ENCODE results near the gene SLC6A11.

The SLC6A11 gene

GRCh38 chr3:10792208-10792607 is 23.8 kb upstream of the SLC6A11 start:
- no peak for DNase-seq

GRCh38 chr3:10798600-10799367 is 17.2 kb upstream of the SLC6A11 start:
- no peak for DNase-seq

GRCh38 chr3:10804183-10804648 is 11.8 kb upstream of the SLC6A11 start:
- DNase-seq = no peak

- DNase-seq = no peak
Observed at GRCh38 chr3:10806006-10806405, 10.0 kb upstream of the SLC6A11 start.

GRCh38 chr3:10808130-10808735 is 7.8 kb upstream of the SLC6A11 start:
- no peak for DNase-seq

- no peak for DNase-seq
Observed at GRCh38 chr3:10808974-10809373, 7.1 kb upstream of the SLC6A11 start.

- no peak for DNase-seq
Observed at GRCh38 chr3:10810376-10810775, 5.7 kb upstream of the SLC6A11 start.

- no peak for DNase-seq
Observed at GRCh38 chr3:10813425-10813824, 2.6 kb upstream of the SLC6A11 start.

- DNase-seq = no peak
Observed at GRCh38 chr3:10814623-10815022, 1.4 kb upstream of the SLC6A11 start.

GRCh38 chr3:10815487-10815886 is 541 bp upstream of the SLC6A11 start:
- DNase-seq = no peak

GRCh38 chr3:10816863-10817253 is 830 bp downstream of the SLC6A11 start:
- DNase-seq = no peak

GRCh38 chr3:10817506-10817905 is 1.5 kb downstream of the SLC6A11 start:
- no peak for DNase-seq

- DNase-seq = no peak
Observed at GRCh38 chr3:10822055-10822454, 6.0 kb downstream of the SLC6A11 start.

GRCh38 chr3:10822708-10823515 is 6.9 kb downstream of the SLC6A11 start:
- no peak for DNase-seq

- no peak for DNase-seq
Observed at GRCh38 chr3:10823516-10823818, 7.4 kb downstream of the SLC6A11 start.

- DNase-seq = no peak
Observed at GRCh38 chr3:10824468-10824867, 8.4 kb downstream of the SLC6A11 start.

GRCh38 chr3:10833855-10834414 is 17.9 kb downstream of the SLC6A11 start:
- DNase-seq = no peak

GRCh38 chr3:10834951-10835350 is 18.9 kb downstream of the SLC6A11 start:
- DNase-seq = no peak

GRCh38 chr3:10835406-10835805 is 19.4 kb downstream of the SLC6A11 start:
- DNase-seq = no peak

GRCh38 chr3:10836676-10837075 is 20.6 kb downstream of the SLC6A11 start:
- no peak for DNase-seq

GRCh38 chr3:10837849-10838248 is 21.8 kb downstream of the SLC6A11 start:
- DNase-seq = no peak

- no peak for DNase-seq
Observed at GRCh38 chr3:10839167-10839566, 23.1 kb downstream of the SLC6A11 start.

GRCh38 chr3:10841100-10841499 is 25.1 kb downstream of the SLC6A11 start:
- DNase-seq = no peak

GRCh38 chr3:10843378-10843777 is 27.4 kb downstream of the SLC6A11 start:
- no peak for DNase-seq
